GM12865 (cell line): ENCODE measurements around the gene RTL10.

ENCODE experiments used
- DNase-seq: peaks from one replicate; pipeline ENCODE4 v3.0.0; 2010; ENCODE audit warnings: low read depth
- H3K4me3 ChIP-seq: 2 replicates; pipeline ENCODE4 v1.5.1; 2011; ENCODE audit warnings: mild to moderate bottlenecking, low read depth, low read length, control low read depth
- TF ChIP-seq, protein P1 (sequence below): IDR thresholded peaks from 2 replicates; pipeline ENCODE4 v1.5.1; 2011; ENCODE audit warnings: low read length, control low read depth, low read depth, inconsistent platforms; ENCODE audit not compliant: insufficient read depth; ENCODE audit errors: missing control alignments

Gene RTL10

DNA sequence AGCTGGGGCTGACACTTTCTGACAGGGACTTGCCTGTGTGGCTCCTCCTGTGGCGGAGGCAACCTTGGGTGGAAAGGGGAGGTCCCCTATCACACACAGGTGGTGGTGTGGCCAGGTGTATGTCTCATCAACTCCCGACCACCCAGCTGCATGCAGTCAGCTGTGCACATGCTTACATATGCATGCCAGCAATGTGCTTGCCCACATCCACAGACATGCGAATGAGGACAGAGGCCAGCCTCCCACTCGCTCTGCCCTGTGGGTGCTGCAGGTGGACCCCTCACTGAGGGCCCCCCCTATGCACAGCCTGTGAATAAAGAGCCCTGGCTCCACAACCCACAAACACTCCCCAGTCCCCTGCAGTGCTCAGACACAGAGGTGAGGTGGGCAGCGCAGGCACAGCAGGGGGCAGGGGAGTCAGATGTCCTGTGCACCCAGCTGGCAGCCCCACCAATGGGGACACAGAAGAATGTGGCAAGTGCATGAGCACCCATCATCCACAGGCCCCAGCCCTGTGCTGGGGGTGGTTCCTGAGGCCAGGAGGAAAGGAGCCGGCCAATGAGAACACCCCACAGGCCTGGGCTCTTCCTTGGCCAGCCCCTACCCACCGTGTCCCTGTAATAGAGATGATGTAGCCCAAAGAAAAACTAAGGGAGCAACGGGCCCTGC lies 9.5 kb downstream of the RTL10 start:
- no peak overlapping the region for H3K4me3 ChIP-seq
- no peak for DNase-seq
- TF ChIP-seq, protein P1, sequence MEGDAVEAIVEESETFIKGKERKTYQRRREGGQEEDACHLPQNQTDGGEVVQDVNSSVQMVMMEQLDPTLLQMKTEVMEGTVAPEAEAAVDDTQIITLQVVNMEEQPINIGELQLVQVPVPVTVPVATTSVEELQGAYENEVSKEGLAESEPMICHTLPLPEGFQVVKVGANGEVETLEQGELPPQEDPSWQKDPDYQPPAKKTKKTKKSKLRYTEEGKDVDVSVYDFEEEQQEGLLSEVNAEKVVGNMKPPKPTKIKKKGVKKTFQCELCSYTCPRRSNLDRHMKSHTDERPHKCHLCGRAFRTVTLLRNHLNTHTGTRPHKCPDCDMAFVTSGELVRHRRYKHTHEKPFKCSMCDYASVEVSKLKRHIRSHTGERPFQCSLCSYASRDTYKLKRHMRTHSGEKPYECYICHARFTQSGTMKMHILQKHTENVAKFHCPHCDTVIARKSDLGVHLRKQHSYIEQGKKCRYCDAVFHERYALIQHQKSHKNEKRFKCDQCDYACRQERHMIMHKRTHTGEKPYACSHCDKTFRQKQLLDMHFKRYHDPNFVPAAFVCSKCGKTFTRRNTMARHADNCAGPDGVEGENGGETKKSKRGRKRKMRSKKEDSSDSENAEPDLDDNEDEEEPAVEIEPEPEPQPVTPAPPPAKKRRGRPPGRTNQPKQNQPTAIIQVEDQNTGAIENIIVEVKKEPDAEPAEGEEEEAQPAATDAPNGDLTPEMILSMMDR = no peak

DNA sequence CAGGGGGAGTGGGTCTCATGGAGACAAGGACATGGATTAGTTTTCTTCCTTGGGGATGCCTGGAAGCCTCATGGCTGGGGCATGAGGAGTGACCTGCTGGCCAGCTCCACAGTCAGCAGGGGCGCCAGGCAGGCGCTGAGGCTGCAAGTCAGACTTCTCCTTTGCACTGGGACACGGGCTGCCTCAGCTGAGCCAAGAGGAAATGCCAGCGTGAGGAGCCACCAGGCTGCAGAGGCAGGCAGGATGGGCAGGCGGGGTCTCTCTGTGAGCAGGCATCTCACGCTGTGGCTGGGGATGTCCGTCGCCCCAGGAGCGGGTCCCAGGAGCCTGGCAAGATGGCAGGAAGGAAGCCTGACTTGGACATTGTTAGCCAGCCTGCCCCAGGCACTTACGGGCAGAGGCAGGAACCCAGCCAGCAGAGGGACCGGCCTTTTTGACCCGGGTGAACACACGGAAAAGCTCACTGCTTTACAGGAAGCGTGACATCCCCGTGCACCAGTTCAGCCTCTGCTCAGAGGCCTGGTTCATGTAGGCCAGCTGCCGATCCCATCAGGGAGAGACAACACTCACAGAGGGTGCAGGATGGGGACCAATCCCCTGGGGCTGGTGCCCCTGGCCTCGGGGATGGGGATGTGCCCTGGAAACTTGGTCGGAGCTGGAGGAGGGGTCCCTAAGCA lies 10.2 kb downstream of the RTL10 start:
- TF ChIP-seq, protein P1 = no peak
- no peak for DNase-seq
- H3K4me3 ChIP-seq = no peak overlapping the region

DNA sequence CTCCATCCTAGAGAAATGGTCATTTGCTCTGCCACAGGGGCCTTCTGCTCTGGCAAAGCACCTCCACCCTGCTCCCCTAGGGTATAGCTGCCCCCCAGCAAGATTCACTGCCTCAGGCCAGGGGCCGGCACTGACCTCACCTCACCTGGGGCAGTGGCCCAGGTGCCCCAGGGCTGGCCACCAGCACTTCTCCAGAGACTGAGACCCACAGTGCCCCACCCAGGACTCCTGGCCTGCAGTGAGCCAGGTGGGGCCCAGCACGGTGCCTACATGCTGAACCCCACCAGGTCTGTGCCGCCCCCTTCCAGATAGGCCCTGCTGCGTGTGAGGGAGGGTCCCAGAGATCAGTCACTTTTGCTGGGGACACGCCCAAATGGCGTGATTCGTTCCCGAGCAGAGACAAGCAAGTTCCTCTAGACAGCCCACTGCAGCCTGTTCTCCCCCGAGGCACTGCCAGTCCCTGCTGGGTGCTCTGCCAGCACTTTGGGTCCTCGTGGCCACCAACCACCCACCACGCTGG lies 10.8 kb downstream of the RTL10 start:
- H3K4me3 ChIP-seq = no peak overlapping the region
- TF ChIP-seq, protein P1 = no peak

DNA sequence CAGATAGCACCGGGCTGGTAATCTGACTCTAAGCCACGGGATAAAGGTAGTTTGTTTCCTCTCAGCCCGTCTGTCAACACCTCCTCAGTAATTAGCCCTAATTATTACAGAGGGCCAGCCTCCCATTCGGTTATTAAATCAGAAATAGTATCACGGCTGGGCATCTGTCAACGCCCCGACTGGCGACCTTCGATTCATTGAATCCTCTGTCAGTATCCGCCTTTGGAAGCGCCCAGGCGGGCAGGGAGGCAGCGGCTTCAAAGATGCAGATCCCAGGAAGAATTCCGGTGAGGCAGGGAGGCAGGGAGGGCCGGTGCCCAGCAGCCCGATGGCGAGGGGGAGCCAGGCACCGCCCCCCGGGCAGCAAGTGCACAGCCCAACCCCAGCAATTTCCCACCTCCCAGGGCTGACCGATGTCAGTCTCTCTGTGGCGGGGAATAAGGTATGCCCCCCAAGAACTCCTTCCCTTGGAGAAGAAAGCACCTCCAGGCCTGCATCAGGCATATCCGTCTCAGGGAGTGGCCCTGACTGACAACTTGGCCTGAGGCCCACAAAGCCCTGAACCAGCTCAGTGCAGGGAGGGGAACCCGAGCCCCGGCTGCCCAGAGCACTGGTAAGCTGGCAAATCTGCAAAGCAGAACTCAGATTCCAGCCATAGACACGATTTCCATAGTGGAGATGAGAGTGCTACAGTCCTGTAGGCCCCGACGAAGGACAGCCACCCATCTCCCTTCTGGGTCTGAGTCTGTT lies 11.4 kb downstream of the RTL10 start:
- no peak for DNase-seq
- no peak overlapping the region for H3K4me3 ChIP-seq
- TF ChIP-seq, protein P1 = no peak

More for the DNA sequence above, 10.8 kb downstream of the RTL10 start:
- DNase-seq = no peak

DNA sequence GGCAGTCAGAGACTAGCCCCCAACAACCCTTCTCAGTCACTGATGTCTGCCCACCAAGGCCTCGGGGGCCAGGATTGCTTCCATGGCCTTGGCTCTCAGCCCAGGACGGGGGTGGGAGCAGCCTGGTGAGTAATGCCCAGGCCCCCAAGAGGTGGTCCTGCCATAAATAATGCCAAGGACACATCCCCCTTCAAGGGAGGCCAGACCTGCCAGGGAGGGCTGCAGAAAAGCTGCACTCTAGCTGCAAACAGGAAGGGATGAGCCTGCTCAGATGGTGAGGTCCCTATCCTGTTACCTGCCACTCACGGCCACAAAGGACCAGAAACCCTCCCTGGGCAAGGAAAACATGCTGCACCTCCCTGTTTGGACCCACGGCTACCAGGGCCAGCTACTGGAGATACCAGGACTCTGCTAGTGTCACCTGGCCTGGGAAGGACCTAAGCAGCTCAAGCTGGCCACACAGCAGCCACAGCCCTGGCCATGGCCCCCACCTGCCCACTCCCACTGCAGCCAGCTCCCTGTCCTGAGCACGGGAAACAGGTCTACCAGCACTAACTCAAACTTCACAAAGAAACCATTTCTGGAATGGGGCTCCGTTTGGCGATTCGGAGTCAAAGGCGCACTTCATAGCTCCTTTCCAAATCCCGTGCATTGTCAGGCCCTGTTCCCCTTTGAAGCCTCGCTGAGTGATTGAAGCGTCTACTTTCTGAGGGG lies 12.1 kb downstream of the RTL10 start:
- DNase-seq = no peak
- no peak overlapping the region for H3K4me3 ChIP-seq
- TF ChIP-seq, protein P1 = no peak

DNA sequence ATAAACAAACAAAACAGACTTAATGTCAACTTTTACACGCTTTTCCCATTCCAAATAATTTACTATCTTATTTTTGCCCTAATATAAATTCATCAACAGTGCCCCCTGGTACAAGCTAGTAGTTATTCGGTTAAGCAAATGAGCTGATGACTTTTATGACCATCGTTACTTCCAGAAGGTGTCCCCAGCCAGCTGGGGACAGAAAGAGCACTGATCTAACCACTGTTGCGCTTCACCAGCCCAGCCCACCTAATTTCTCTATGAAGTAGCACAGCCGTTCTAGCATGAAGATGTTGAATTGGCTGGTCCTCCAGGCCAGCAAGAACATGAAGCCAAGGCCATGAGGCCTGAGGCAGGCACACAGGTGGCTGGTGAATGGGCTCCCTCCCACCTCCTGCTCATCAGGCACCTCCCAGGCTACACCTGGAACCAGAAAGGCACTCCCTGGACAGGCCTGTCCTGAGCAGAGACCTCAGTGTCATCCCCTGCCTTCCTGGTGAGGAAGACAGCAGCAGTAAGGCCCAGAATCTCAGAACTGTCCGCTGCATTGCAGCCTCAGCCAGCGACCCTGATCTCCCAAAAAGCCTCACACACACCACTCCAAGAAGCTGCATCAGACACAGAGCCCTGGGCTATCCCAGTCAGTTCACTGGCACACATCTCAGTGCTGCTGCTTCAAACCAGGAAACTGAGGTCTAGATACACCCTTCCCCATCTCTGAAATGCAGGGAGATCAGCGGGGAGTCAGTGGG lies 12.9 kb downstream of the RTL10 start:
- H3K4me3 ChIP-seq = no peak overlapping the region
- no peak for DNase-seq
- TF ChIP-seq, protein P1 = no peak
